GM19035 (cell line): ENCODE data around the gene LEP.
"Not testable (repeated sequence)": the region's sequence is repeated elsewhere in the genome, so short reads cannot be mapped to it uniquely, and the experiment has no call there.

ENCODE experiments used
- ATAC-seq: cut with Tn5 transposase; IDR thresholded peaks from one replicate; pipeline ENCODE4 v1.9.1; 2021; ENCODE audit not compliant: unreplicated experiment

Gene LEP

GRCh38 chr7:128271471-128271941 lies 30.4 kb downstream of the LEP start:
- ATAC-seq = no peak

- no peak for ATAC-seq
Observed at GRCh38 chr7:128271942-128272481, 30.9 kb downstream of the LEP start.

GRCh38 chr7:128274246-128274883 lies 33.3 kb downstream of the LEP start:
- ATAC-seq = no peak

GRCh38 chr7:128274884-128275603 lies 34.0 kb downstream of the LEP start:
- no peak for ATAC-seq

- no peak for ATAC-seq
Observed at GRCh38 chr7:128275681-128276080, 34.6 kb downstream of the LEP start.

- ATAC-seq = no peak
Observed at GRCh38 chr7:128278366-128278765, 37.3 kb downstream of the LEP start.

- no peak for ATAC-seq
Observed at GRCh38 chr7:128279124-128279713, 38.1 kb downstream of the LEP start.

GRCh38 chr7:128280451-128280850 lies 39.4 kb downstream of the LEP start:
- ATAC-seq = not testable (repeated sequence)

- ATAC-seq = no peak
Observed at GRCh38 chr7:128281605-128282380, 40.7 kb downstream of the LEP start.

- no peak for ATAC-seq
Observed at GRCh38 chr7:128284102-128284501, 43.0 kb downstream of the LEP start.

- no peak for ATAC-seq
Observed at GRCh38 chr7:128287556-128287955, 46.5 kb downstream of the LEP start.

GRCh38 chr7:128298004-128298403 lies 56.9 kb downstream of the LEP start:
- ATAC-seq = not testable (repeated sequence)

- ATAC-seq = no peak
Observed at GRCh38 chr7:128299109-128299607, 58.1 kb downstream of the LEP start.

GRCh38 chr7:128302139-128302538 lies 61.1 kb downstream of the LEP start:
- no peak for ATAC-seq

GRCh38 chr7:128303133-128303532 lies 62.1 kb downstream of the LEP start:
- no peak for ATAC-seq

GRCh38 chr7:128303643-128304042 lies 62.6 kb downstream of the LEP start:
- ATAC-seq = no peak

GRCh38 chr7:128304212-128304611 lies 63.1 kb downstream of the LEP start:
- no peak for ATAC-seq

GRCh38 chr7:128307061-128307460 lies 66.0 kb downstream of the LEP start:
- ATAC-seq = no peak
